H1 (cell line): Measurements from ENCODE around the gene MAML3. TPM values are rescaled to one million over a fixed set of nuclear protein-coding genes. Genes with fewer than 3 reads are reported as not detected.

Experiments
- CTCF ChIA-PET: fragments of 300-600 bp; sonication (Branson Sonifier 250); formaldehyde crosslinking; loops from one replicate; lab custom pipeline; 2021; ENCODE audit not compliant: partially characterized antibody; lab: Charles Lee
- POLR2A ChIA-PET: fragments of 300-600 bp; sonication (Branson Sonifier 250); formaldehyde crosslinking; loops from one replicate; lab custom pipeline; 2021; ENCODE audit warnings: inconsistent platforms; ENCODE audit not compliant: partially characterized antibody; lab: Charles Lee
- DNase-seq, 2 experiments: peaks; one replicate each; pipeline versions ENCODE4 v3.0.0 to v3.0.0-alpha.2; 2010 to 2022; ENCODE audit warnings: low spot score in 2 of 2, low read depth in 1 of 2, mixed read lengths in 1 of 2
- FAIRE-seq: peaks from 2 replicates; lab custom pipeline; 2011; peaks lifted over from hg19 to GRCh38; lab: Jason Lieb, UNC
- H2AFZ ChIP-seq: 2 replicates; pipeline ENCODE4 v1.8.1; 2012; ENCODE audit warnings: low read length, inconsistent platforms
- H2AK5ac ChIP-seq: 2 replicates; pipeline ENCODE4 v1.6.1; 2013; ENCODE audit warnings: low read depth, low read length
- H2BK120ac ChIP-seq: replicated peaks from 2 replicates; pipeline ENCODE3; 2013; ENCODE audit warnings: low read depth, low read length, inconsistent platforms
- H2BK12ac ChIP-seq: 2 replicates; pipeline ENCODE4 v1.6.1; 2013; ENCODE audit warnings: low read depth, low read length
- H2BK15ac ChIP-seq: 2 replicates; pipeline ENCODE4 v1.6.1; 2013; ENCODE audit warnings: low read length
- H2BK20ac ChIP-seq: 2 replicates; pipeline ENCODE4 v1.6.1; 2013; ENCODE audit warnings: low read length
- H2BK5ac ChIP-seq: 2 replicates; pipeline ENCODE4 v1.6.1; 2013; ENCODE audit warnings: low read depth, low read length
- H3K14ac ChIP-seq: 2 replicates; pipeline ENCODE4 v1.6.1; 2013; ENCODE audit warnings: inconsistent platforms; ENCODE audit not compliant: insufficient read length
- H3K18ac ChIP-seq: 2 replicates; pipeline ENCODE4 v1.6.1; 2013; ENCODE audit warnings: low read length; ENCODE audit errors: extremely low read depth
- H3K23ac ChIP-seq: 2 replicates; pipeline ENCODE4 v1.6.1; 2013; ENCODE audit warnings: inconsistent platforms; ENCODE audit not compliant: insufficient read length
- H3K23me2 ChIP-seq: 2 replicates; pipeline ENCODE4 v1.6.1; 2013; ENCODE audit warnings: low read depth, low read length
- H3K27ac ChIP-seq: 2 replicates; pipeline ENCODE4 v1.6.1; 2011; ENCODE audit warnings: low read depth, low read length, inconsistent platforms
- H3K27me3 ChIP-seq, 4 experiments: replicated peaks in 1 of 4; 1 replicate in 1 of 4; 2 replicates in 3 of 4; pipeline versions ENCODE4 v1.6.1 to v1.8.1; 2011 to 2013; ENCODE audit warnings: low read length in 3 of 4, mild to moderate bottlenecking in 3 of 4, inconsistent platforms in 2 of 4, mixed read lengths in 2 of 4, moderate library complexity in 1 of 4; ENCODE audit not compliant: control insufficient read depth in 3 of 4, insufficient read depth in 3 of 4; ENCODE audit errors: extremely low read depth in 1 of 4
- H3K36me3 ChIP-seq, 4 experiments: 2 replicates each; pipeline versions ENCODE4 v1.6.1 to v1.8.1; 2011 to 2013; ENCODE audit warnings: mild to moderate bottlenecking in 4 of 4, low read length in 3 of 4, moderate library complexity in 2 of 4, control low read depth in 1 of 4, inconsistent platforms in 1 of 4; ENCODE audit not compliant: insufficient read depth in 4 of 4, control insufficient read depth in 2 of 4
- H3K4ac ChIP-seq: replicated peaks from 2 replicates; pipeline ENCODE3; 2013; ENCODE audit warnings: low read length, low read depth, mixed read lengths, inconsistent platforms; ENCODE audit not compliant: insufficient read length
- H3K4me1 ChIP-seq, 4 experiments: replicated peaks in 1 of 4; 1 replicate in 1 of 4; 2 replicates in 3 of 4; pipeline versions ENCODE4 v1.6.1 to v1.8.1; 2011 to 2013; ENCODE audit warnings: low read length in 3 of 4, inconsistent platforms in 2 of 4, mixed read lengths in 1 of 4; ENCODE audit not compliant: insufficient read depth in 4 of 4, control insufficient read depth in 3 of 4
- H3K4me2 ChIP-seq, 2 experiments: 2 replicates each; pipeline versions ENCODE4 v1.6.1 to v1.8.1; 2011 to 2013; ENCODE audit warnings: low read depth in 2 of 2, low read length in 2 of 2, control low read depth in 1 of 2, inconsistent platforms in 1 of 2, mild to moderate bottlenecking in 1 of 2; ENCODE audit not compliant: insufficient read depth in 1 of 2
- H3K4me3 ChIP-seq, 4 experiments: fragments of 200-600, 300-600 bp in 1 of 4; sonication (generic), shearing (Covaris generic), sonication (Bioruptor Twin) in 1 of 4; 2 replicates each; pipeline versions ENCODE4 v1.5.1 to v1.8.1; 2011 to 2016; ENCODE audit warnings: low read length in 4 of 4, low read depth in 3 of 4, control low read depth in 2 of 4, inconsistent platforms in 2 of 4, mild to moderate bottlenecking in 2 of 4, mixed read lengths in 1 of 4, moderate library complexity in 1 of 4; ENCODE audit not compliant: insufficient read depth in 2 of 4; ENCODE audit errors: extremely low read depth in 1 of 4
- H3K56ac ChIP-seq: replicated peaks from 2 replicates; pipeline ENCODE3; 2013; ENCODE audit warnings: low read depth, mild to moderate bottlenecking, mixed read lengths, low read length, inconsistent platforms; ENCODE audit not compliant: insufficient read length
- H3K79me1 ChIP-seq: 2 replicates; pipeline ENCODE4 v1.6.1; 2013; ENCODE audit warnings: low read depth, low read length, control low read depth
- H3K79me2 ChIP-seq, 2 experiments: 2 replicates each; pipeline versions ENCODE4 v1.6.1 to v1.8.1; 2012 to 2013; ENCODE audit warnings: low read length in 2 of 2, mild to moderate bottlenecking in 2 of 2, inconsistent platforms in 1 of 2; ENCODE audit not compliant: insufficient read depth in 2 of 2, control insufficient read depth in 1 of 2
- H3K9ac ChIP-seq, 4 experiments: replicated peaks in 1 of 4; 1 replicate in 1 of 4; 2 replicates in 3 of 4; pipeline versions ENCODE4 v1.6.1 to v1.8.1; 2011 to 2013; ENCODE audit warnings: low read depth in 3 of 4, low read length in 3 of 4, control low read depth in 2 of 4, mild to moderate bottlenecking in 2 of 4, moderate library complexity in 2 of 4, inconsistent platforms in 1 of 4; ENCODE audit errors: extremely low read depth in 1 of 4
- H3K9me3 ChIP-seq, 2 experiments: 2 replicates each; pipeline versions ENCODE4 v1.6.1 to v1.8.1; 2012 to 2013; ENCODE audit warnings: mild to moderate bottlenecking in 2 of 2, moderate library complexity in 2 of 2, control low read depth in 1 of 2, inconsistent platforms in 1 of 2, low read depth in 1 of 2, low read length in 1 of 2, mixed read lengths in 1 of 2; ENCODE audit not compliant: insufficient read depth in 2 of 2
- H4K20me1 ChIP-seq, 2 experiments: replicated peaks in 1 of 2; 2 replicates each; pipeline versions ENCODE3 to v1.8.1; 2011 to 2013; ENCODE audit warnings: inconsistent platforms in 2 of 2, low read length in 2 of 2, mild to moderate bottlenecking in 1 of 2; ENCODE audit not compliant: insufficient read depth in 2 of 2, control insufficient read depth in 1 of 2
- H4K5ac ChIP-seq: 2 replicates; pipeline ENCODE4 v1.6.1; 2013; ENCODE audit warnings: low read length, low read depth, mixed read lengths, inconsistent platforms; ENCODE audit not compliant: insufficient read length
- H4K8ac ChIP-seq: 2 replicates; pipeline ENCODE4 v1.8.0; 2013; ENCODE audit warnings: mild to moderate bottlenecking, moderate library complexity, low read length, inconsistent platforms; ENCODE audit not compliant: insufficient read depth; ENCODE audit errors: extremely low read depth
- H4K91ac ChIP-seq: replicated peaks from 2 replicates; pipeline ENCODE3; 2013; ENCODE audit warnings: low read length, mixed read lengths, inconsistent platforms; ENCODE audit not compliant: insufficient read length
- ASH2L ChIP-seq: fragments of 200-600, 300-600 bp; sonication (generic); IDR thresholded peaks from one replicate; pipeline ENCODE4 v1.7.1; 2017; ENCODE audit warnings: low read length
- CHD2 ChIP-seq: IDR thresholded peaks from 2 replicates; pipeline ENCODE4 v1.6.1; 2012; ENCODE audit warnings: low read length, improper control_type of control experiment
- CREB1 ChIP-seq: IDR thresholded peaks from 2 replicates; pipeline ENCODE4 v1.6.1; 2012; ENCODE audit warnings: inconsistent platforms
- E2F6 ChIP-seq: IDR thresholded peaks from 2 replicates; pipeline ENCODE4 v1.6.1; 2012; ENCODE audit warnings: inconsistent platforms
- POLR2A ChIP-seq, 2 experiments: IDR thresholded peaks; 1 replicate in 1 of 2; 2 replicates in 1 of 2; pipeline ENCODE4 v1.6.1; 2011; ENCODE audit warnings: low read depth in 2 of 2, low read length in 2 of 2, mild to moderate bottlenecking in 2 of 2; ENCODE audit errors: control extremely low read depth in 1 of 2
- POLR2AphosphoS5 ChIP-seq: IDR thresholded peaks from 2 replicates; pipeline ENCODE4 v1.6.1; 2011; ENCODE audit warnings: low read depth, low read length
- RFX5 ChIP-seq: IDR thresholded peaks from 2 replicates; pipeline ENCODE4 v1.6.1; 2011; ENCODE audit warnings: low read depth, low read length, improper control_type of control experiment, borderline replicate concordance
- RNF2 ChIP-seq: fragments of 200-900, 300-1000 bp; sonication (generic); IDR thresholded peaks from 2 replicates; pipeline ENCODE4 v1.7.1; 2016; ENCODE audit warnings: borderline replicate concordance, low read depth, mild to moderate bottlenecking, antibody characterized with exemption, low read length; ENCODE audit not compliant: poor library complexity, severe bottlenecking; ENCODE audit errors: missing control alignments
- RXRA ChIP-seq: IDR thresholded peaks from 2 replicates; pipeline ENCODE4 v1.6.1; 2011; ENCODE audit warnings: low read depth, mild to moderate bottlenecking, low read length, moderate library complexity; ENCODE audit not compliant: insufficient read depth
- SIN3A ChIP-seq, 2 experiments: IDR thresholded peaks in 1 of 2; conservative IDR thresholded peaks in 1 of 2; 2 replicates each; pipeline ENCODE4 v1.6.1; 2011 to 2012; ENCODE audit warnings: low read length in 2 of 2, improper control_type of control experiment in 1 of 2, low read depth in 1 of 2, mild to moderate bottlenecking in 1 of 2
- TAF7 ChIP-seq: optimal IDR thresholded peaks from 2 replicates; pipeline ENCODE3; 2011; ENCODE audit warnings: low read depth, mild to moderate bottlenecking, inconsistent platforms, low read length, moderate library complexity, borderline replicate concordance
- YY1 ChIP-seq: IDR thresholded peaks from 2 replicates; pipeline ENCODE4 v1.6.1; 2011; ENCODE audit warnings: low read depth, mild to moderate bottlenecking, low read length
- WGBS, 2 experiments: shearing (Covaris generic) in 1 of 2; methylation state at CpG; one replicate each; pipeline versions ENCODE4 v1.1.6 to v1.1.7; 2013 to 2015; ENCODE audit warnings: low lambda C conversion rate in 2 of 2, mixed read lengths in 2 of 2, inconsistent platforms in 1 of 2, low coverage in 1 of 2, missing lambda C conversion rate in 1 of 2; ENCODE audit not compliant: insufficient replicate concordance in 2 of 2, insufficient coverage in 1 of 2, insufficient read length in 1 of 2; ENCODE audit errors: extremely low coverage in 1 of 2, missing lambda C conversion rate in 1 of 2; 5-methylcytosine and 5-hydroxymethylcytosine counted together
- polyA plus RNA-seq, 7 experiments: library from polyadenylated mRNA; depleted of rRNA in 3 of 7; stranded (reverse) in 5 of 7; unstranded in 2 of 7; fragments of >200 nt in 5 of 7; fragments of 200-250 nt in 2 of 7; gene quantifications; 1 replicate in 5 of 7; 2 replicates in 1 of 7; 4 replicates in 1 of 7; pipeline versions ENCODE4 v1.2.1 to v1.2.3, GENCODE V29; 2011 to 2013; ENCODE audit warnings: missing spikeins in 2 of 7, mixed read lengths in 2 of 7
- total RNA-seq: library from RNA; stranded (reverse); fragmentation: NEBNext Ultra II Directional; extraction: Animal tissue kit (Norgen Biotek cat#: 25700); gene quantifications from 2 replicates; pipeline ENCODE4 v1.2.1, GENCODE V29; 2021

The MAML3 gene
- total and polyA plus RNA-seq, 2 of the 8 experiments (the other 6 are each of a cell fraction or from before 2014, with no cell fraction given) = 2.1 to 5.7 TPM

DNA sequence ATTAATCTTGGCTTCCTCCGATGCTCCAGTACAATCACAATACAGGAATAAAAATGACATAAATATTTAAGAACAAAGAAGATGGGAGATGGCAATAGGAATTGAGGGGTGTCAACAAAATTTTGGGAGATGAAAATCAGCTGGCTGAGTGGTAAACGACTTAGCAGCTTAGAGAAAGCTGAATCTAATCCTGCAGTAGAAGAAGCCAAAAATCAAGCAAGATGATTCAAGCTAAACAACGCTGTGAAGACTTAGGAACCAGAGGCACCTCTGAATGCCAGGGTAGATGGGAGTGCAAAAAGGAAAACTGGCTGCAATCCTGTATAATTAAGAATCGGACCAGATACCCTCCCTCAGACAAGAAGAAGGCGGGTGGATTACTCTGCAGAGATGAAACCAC lies 273.1 kb downstream of the MAML3 start:
- Histone ChIP-seq H2BK12ac (no peak overlapping the region), H3K4me3 (no peak overlapping the region), H2AFZ (no peak overlapping the region), H3K36me3 (no peaks in the 10 kb centered on the region), H4K8ac (no peak overlapping the region), H4K20me1 (no peaks in the 10 kb centered on the region), H4K91ac (no peak overlapping the region), H3K27me3 (no peaks in the 10 kb centered on the region; a peak in 2 of 7 replicates), H3K14ac (no peak overlapping the region), H3K4me2 (no peak overlapping the region), H3K23me2 (no peaks in the 10 kb centered on the region), H4K5ac (no peak overlapping the region), H3K27ac (no peak overlapping the region), H2AK5ac (no peak overlapping the region), H3K79me1 (no peaks in the 10 kb centered on the region), H3K79me2 (no peaks in the 10 kb centered on the region), H3K9ac (no peak overlapping the region), H2BK5ac (no peak overlapping the region), H3K18ac (no peak overlapping the region), H3K56ac (no peak overlapping the region), H3K9me3 (no peaks in the 10 kb centered on the region), H2BK120ac (no peak overlapping the region), H2BK20ac (no peak overlapping the region), H2BK15ac (no peak overlapping the region), H3K4me1 (peaks cover 0 to 8% (median 2%) of the 10 kb centered on the region in 4 experiments; a peak in 4 of 7 replicates), H3K4ac (no peak overlapping the region), H3K23ac (no peak overlapping the region)
- ChIA-PET CTCF (no interaction called here), POLR2A (no interaction called here)
- TF ChIP-seq RFX5 (no peak), CHD2 (no peak), YY1 (no peak), RXRA (no peak), CREB1 (no peak), TAF7 (no peak), RNF2 (no peak), POLR2AphosphoS5 (no peak), POLR2A (IDR thresholded peaks at IDR 0.05; ENCODE audit: control extremely low read depth in 1 of 2, low read depth in 2 of 2, low read length in 2 of 2) (no peak), E2F6 (no peak), ASH2L (no peak), SIN3A (conservative IDR thresholded peaks at IDR 0.05 in 1 of 2, IDR thresholded peaks at IDR 0.05 in 1 of 2; ENCODE audit: low read depth in 1 of 2, low read length in 2 of 2) (no peak)
- DNase-seq (no peak), FAIRE-seq (no peak)
- 93% methylated on average over 5 of the region's 5 CpGs; no CpG with 5 or more reads in 1 of the 2 experiments for WGBS, 2 experiments
